H1 (cell line): ENCODE measurements around the gene FADS3.

Experiments
- GABPA ChIP-seq: IDR thresholded peaks from 2 replicates; pipeline ENCODE4 v1.6.1; 2011; ENCODE audit warnings: mild to moderate bottlenecking, low read length, moderate library complexity, borderline replicate concordance; ENCODE audit not compliant: insufficient read depth
- POLR2A ChIP-seq, 2 experiments: IDR thresholded peaks; 1 replicate in 1 of 2; 2 replicates in 1 of 2; pipeline ENCODE4 v1.6.1; 2011; ENCODE audit warnings: low read depth in 2 of 2, low read length in 2 of 2, mild to moderate bottlenecking in 2 of 2; ENCODE audit errors: control extremely low read depth in 1 of 2
- POLR2AphosphoS5 ChIP-seq: IDR thresholded peaks from 2 replicates; pipeline ENCODE4 v1.6.1; 2011; ENCODE audit warnings: low read depth, low read length
- RBBP5 ChIP-seq: IDR thresholded peaks from 2 replicates; pipeline ENCODE4 v1.7.1; 2012; ENCODE audit warnings: low read depth, mild to moderate bottlenecking, inconsistent platforms, low read length, moderate library complexity, borderline replicate concordance
- TAF1 ChIP-seq: IDR thresholded peaks from 2 replicates; pipeline ENCODE4 v1.6.1; 2011; ENCODE audit warnings: mild to moderate bottlenecking, low read depth, low read length
- ZNF274 ChIP-seq: IDR thresholded peaks from 2 replicates; pipeline ENCODE4 v1.7.0; 2012; ENCODE audit warnings: low read length, borderline replicate concordance; ENCODE audit errors: extremely low read depth

- TF ChIP-seq POLR2AphosphoS5 (no peak), POLR2A (IDR thresholded peaks at IDR 0.05; ENCODE audit: control extremely low read depth in 1 of 2, low read depth in 2 of 2, low read length in 2 of 2) (no peak), GABPA (no peak), RBBP5 (no peak), TAF1 (no peak), ZNF274 (no peak)
Observed at GRCh38 chr11:61899146-61899841, 7.9 kb upstream of the FADS3 start.
